Mesenteric fat pad (tissue), 1 donor: ENCODE results near the gene ELOVL6. TPM values are rescaled to one million over a fixed set of nuclear protein-coding genes. Genes with fewer than 3 reads are reported as not detected.
"Not testable (repeated sequence)": the region's sequence is repeated elsewhere in the genome, so short reads cannot be mapped to it uniquely, and the experiment has no call there.

ENCODE experiments used
- DNase-seq: peaks from one replicate; pipeline ENCODE4 v3.0.0-alpha.2; 2020; ENCODE audit warnings: low spot score
- long read RNA-seq: library from polyadenylated mRNA; unstranded; transcript quantifications from one replicate; pipeline ENCODE4 v2.0.0, GENCODE V29; 2020
- total RNA-seq: library from RNA; stranded (reverse); fragmentation: NEBNext Ultra II Directional; extraction: Animal tissue kit (Norgen Biotek cat#: 25700); gene quantifications from one replicate; pipeline ENCODE4 v1.2.1, GENCODE V29; 2021
- donor health status: DM: yes; HTN: yes; CAD: no.

Gene ELOVL6, protein sequence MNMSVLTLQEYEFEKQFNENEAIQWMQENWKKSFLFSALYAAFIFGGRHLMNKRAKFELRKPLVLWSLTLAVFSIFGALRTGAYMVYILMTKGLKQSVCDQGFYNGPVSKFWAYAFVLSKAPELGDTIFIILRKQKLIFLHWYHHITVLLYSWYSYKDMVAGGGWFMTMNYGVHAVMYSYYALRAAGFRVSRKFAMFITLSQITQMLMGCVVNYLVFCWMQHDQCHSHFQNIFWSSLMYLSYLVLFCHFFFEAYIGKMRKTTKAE
- total RNA-seq: 6.9 TPM
- long read RNA-seq, full-length matches to known transcripts: 2 of 3 reads
- long read RNA-seq, partial matches to known transcripts: 0 of 3 reads
- long read RNA-seq, other reads (novel, unspliced or antisense): 1 of 3 reads

DNA sequence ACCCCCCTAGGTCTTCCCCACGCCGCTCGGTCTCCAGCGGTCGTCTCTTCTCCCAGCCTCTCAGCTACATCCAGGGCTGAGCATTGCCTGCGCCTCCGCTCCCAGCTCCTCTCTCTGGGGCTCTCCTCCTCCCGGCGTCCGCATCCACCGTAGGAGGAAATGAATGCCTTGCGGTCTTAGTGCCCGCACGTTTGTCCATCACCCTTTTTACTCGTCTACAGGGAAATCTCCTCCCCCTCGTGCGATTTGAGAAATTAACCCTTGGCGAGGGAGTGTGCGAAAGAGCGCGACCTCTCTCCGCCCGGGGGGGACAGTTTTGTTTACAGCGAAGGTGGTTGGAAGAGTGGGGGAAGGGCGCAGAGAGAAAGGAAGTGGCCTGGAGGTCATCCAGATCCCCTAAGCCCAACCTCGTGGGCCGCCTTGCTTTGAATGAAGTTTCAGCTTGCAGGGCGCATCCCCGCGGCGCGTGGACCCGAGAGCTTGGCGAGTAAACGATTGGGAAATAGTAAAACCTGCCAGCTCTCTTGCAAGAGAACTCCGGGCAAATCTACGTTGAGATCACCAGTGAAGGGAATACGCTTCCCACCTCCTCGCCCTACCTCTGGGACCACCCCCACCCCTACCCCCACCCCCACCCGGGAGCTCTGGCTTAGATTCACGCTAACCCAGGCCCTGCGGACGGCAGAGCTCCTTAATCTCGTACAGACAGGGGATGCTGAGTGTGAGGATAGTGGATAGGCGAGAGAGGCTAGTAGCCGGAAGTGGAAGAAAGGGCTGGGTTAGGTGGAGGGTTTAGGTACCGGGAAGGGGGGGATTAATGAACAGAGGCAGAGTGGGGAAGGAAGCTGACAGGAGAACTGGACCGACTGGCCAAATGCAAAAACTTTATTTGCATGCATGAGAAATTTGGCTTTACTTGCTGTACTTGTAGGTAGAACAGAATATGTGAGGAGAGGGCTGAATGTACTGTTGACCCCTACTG is at the start of gene ELOVL6:
Gene ELOVL6 (minus strand): TSS at position 181 of the 982 bp plus-strand sequence. CDS start 280 bp downstream, outside the sequence.
- no peak for DNase-seq

DNA sequence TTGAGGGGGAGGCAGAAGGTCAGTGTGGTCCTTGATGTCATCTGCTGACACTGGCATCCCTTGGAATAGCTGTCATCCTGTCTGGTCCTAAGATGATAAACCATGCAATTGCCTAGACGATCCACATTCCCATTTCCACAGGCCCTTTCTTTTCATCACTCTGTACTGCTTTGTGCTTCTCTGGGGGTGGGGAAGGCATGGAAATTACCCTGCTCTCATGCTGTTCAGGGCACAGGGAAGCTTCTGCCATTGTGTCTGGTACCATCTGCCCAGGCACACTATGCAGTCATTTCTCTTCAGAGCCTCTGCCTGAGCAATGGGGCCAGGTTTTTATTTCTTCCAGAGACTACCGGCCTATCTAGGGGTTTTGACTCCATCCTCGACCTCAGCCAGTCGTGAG is 49.7 kb upstream of the ELOVL6 start:
- DNase-seq: no peak

DNA sequence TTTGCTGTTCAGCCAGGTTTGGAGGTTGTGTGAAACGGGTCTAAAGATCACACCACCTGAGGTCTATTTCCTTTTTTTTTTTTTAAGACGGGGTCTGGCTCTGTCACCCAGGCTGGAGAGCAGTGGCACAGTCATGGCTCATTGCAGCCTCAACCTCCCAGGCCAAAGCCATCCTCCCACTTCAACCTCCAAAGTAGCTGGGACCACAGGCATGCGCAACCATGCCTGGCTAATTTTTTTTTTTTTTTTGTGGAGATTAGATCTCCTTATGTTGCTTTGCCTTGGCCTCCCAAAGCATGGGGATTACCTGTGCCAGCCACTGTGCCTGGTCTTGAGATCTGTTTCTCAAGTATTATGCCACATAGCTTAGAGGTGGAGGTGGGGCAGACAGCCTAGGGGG is 49.2 kb upstream of the ELOVL6 start:
- no peak for DNase-seq

DNA sequence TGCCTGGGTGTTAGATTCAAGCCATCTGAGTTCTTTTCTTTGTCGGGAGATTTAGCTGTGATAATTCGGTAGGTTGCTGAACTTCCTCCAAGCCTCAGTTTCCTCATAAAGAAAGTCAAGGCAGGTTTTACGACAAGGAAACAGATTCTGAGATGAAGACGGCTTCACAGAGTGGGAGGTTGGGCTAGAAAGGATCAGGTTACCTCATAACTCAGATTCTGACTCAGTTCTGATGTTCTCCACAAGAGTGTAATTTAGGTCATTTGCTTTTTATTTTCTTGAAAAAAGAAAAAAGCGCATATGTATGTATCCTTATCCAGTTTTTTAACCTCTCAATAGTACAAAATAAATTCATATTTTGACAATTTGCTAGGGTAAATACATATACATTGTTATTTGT is 47.2 kb upstream of the ELOVL6 start:
- no peak for DNase-seq

DNA sequence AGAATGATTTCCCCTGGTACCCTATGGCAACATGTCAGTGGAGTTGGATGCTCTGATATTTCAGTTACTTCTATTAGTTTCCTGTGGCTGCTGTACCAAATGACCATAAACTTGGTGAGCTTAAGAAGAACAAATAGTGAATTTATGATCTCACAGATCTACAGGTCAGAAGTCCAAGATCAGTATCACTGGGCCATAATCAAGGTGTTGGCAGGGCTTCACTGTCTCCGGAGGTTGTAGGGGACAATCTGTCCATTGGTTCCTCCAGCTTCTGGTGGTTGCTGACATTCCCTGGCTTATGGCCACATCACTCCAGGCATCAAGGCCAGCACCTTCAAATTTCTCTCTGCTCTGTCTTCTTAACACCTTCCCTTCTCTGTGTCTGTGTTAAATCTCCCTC is 37.9 kb upstream of the ELOVL6 start:
- no peak for DNase-seq

DNA sequence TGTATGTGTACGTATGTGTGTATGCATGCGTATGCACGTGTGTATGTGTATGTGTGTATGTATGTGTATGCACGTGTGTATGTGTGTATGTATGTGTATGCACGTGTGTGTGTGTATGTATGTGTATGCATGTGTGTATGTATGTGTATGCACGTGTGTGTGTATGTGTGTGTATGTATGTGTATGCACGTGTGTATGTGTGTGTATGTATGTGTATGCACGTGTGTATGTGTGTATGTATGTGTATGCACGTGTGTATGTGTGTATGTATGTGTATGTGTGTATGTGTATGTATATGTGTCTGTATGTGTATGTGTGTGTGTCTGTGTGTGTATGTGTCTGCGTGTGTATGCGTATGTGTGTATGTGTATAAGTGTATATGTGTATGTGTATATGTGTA is 35.2 kb upstream of the ELOVL6 start:
- DNase-seq: not testable (repeated sequence)

DNA sequence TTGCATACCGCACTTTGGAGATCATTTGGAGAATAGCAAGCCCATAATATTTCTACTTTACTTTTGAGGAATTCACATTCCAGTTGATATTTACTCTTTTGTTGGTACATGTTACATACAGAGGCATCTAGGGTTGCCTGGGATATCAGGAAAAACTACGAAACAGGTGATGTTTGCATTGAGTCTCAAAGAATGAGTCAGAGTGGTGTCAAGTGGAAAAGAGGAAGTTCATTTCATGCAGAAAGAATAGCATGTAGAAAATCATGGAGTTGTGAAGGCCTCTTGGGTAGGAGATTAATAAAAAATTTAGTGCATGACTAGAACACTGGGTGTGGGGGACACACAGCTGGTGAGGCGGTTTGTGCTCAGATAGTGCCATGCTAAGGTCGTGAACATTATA is 33.5 kb upstream of the ELOVL6 start:
- no peak for DNase-seq

DNA sequence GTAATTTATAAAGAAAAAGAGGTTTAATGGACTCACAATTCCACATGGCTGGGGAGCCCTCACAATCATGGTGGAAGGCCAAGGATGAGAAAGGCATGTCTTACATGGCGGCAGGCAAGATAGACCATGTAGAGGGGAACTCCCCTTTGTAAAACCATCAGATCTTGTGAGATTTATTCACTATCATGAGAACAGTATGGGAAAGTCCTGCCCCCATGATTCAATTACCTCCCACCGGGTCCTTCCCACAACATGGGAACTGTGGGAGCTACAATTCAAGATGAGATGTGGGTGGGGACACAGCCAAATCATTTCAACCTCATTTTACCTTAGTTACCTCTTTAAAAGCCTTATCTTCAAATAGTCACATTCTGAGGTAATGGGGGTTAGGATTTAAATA is 30.9 kb upstream of the ELOVL6 start:
- DNase-seq: no peak

DNA sequence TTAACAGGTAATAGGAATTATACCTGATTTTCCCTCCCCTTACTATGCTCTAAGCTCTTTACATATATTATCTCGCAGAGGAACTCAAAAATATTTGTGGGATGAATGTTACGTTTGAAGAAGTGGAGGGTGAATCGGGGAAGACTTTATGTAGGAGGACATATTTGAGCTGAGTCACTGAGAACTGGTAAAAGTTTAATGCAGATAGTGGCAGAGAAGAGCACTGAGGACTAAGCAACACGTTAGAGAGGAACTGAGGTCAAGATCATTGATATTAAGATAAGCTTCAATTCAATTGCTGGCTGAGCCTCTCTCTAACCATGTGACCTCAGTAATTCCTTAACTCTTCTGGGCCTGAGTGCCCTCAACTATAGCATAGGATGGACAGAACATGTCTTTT is 26.4 kb upstream of the ELOVL6 start:
- no peak for DNase-seq

DNA sequence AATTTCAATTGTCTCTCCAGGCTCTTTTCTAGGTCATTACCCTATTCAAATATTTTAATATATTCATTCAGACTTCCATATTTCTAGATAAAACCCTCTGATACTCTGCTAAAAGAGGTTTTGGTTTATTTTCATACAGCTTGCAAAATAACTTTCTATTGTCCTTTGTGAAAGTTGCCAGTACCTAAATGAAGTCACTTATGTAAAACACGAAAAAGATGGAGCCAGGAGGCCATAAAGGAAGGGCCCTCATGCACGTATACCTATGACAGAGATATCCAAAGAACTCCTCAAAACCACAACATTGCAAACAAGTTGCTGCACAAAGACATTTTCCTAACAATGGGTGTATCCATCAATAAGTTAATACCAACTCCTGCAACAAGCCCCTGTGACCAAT is 25.7 kb upstream of the ELOVL6 start:
- no peak for DNase-seq

DNA sequence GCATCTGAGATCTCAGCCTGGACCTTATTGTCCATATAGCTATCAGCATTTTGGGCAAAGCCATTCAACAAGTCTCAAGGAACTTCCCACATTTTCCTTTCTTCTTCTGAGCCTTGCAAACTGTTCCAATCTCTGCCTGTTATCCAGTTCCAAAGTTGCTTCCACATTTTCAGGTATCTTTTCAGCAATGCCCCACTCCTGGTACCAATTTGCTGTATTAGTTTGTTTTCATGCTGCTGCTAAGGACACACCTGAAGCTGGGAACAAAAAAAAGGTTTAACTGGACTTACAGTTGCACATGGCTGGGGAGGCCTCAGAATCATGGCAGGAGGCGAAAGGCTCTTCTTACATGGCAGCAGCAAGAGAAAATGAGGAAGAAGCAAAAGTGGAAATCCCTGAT is 20.5 kb upstream of the ELOVL6 start:
- not testable (repeated sequence) for DNase-seq

DNA sequence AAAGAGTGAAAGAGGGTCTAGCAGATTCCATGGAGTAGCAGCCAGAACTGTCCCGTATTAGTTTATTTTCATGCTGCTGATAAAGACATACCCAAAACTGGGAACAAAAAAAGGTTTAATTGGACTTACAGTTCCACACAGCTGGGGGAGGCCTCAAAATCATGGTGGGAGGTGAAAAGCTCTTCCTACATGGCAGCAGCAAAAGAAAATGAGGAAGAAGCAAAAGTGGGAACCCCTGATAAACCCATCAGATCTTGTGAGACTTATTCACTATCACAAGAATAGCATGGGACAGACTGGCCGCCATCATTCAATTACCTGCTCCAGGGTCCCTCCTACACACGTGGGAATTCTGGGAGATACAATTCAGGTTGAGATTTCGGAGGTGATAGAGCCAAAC is 18.8 kb upstream of the ELOVL6 start:
- not testable (repeated sequence) for DNase-seq

DNA sequence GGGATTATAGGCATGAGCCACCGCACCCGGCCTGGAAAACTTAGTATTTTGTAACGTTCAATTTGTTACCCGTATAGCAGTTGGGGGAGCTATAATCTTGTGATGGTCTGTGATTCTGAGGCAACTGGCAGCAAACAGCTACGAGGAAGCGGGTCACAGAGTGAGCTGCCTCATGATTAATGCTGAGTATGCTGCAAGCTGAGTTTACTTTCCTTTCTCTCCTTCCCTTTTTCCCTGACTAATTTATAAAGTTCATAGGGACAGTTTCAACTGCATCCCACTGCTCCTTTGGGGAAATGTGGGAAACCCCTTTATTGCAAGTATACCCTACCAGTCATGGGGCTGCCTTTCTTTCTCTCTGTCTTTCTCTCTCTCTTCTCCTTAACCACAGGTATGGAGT is 17.7 kb upstream of the ELOVL6 start:
- no peak for DNase-seq

DNA sequence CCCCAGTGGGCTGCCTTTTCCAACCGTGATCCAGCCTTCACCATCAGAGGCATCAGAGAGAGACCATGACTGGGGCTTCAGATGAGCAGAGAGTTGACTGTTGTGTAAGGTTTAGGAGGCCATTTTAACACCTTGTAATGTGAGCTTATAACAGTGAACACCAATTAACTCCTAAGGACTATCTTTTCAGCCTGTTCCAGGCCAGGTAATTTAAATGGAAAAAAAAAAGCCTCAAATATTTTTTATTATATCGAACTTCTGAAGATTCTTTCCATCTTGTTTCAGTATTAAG is 13.3 kb upstream of the ELOVL6 start:
- DNase-seq: no peak

DNA sequence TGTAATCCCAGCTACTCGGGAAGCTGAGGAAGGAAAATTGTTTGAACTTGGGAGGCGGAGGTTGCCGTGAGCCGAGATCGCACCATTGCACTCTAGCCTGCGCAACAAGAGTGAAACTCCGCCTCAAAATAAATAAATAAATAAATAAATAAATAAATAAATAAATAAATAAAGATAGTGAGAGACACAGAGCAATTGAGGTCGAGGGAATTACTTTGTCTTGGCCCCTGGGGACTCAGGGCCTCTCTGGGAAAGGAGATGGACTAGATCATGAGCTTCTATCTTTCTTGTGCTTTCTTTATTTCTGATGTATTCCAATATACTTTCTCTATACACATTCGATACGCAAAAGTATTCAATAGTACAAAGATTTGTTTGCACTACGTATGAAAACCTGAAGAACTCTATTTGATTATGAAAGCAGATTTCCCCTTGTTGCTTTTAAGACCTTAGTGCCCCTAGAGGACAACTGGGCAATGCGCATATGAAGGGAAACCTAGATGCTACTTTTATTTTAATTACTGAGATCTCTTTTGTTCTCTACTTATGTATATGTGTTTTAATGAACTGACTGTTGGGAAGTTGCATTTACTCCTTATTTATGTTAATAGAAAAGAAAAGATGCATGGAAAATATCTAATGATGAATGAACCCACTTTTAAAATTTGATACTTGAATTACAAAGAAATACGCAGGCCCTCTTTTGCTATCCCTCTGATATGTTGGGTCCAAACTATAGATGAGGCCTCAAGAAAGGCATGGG is 12.8 kb upstream of the ELOVL6 start:
- no peak for DNase-seq

DNA sequence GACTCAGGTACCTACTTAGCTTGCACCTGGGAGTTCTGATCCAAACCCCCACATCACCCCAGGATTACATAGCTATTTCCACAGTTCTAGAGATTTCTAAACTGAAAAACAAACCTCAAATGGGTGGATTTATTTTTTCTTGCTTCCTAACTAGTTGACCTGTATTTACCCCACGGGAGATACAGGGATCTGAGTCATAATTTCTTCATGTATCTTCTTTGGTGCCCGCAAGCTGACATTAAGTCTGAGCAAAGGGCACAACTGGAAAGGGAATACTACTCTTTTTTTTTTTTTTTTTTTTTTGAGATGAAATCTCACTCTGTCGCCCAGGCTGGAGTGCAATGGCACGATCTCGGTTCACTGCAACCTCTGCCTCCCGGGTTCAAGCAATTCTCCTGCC is 10.0 kb upstream of the ELOVL6 start:
- no peak for DNase-seq

DNA sequence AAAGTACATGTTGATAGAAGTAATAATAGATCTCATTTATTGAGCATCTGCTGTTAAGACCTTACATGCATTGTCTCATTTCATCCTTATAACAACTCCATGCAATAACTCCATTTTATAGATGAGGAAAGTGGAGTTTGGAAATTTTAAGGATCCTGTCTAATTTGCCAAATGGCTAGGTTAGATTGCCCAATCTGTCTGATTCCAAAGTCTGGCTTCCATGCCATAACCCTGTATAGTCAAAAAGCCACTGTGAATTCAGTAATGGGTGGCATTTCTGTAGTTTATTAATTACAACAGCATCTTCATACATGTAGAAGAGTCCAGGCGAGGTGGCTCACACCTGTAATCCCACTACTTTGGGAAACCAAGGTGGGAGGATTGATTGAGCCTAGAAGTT is 8.8 kb upstream of the ELOVL6 start:
- DNase-seq: no peak

DNA sequence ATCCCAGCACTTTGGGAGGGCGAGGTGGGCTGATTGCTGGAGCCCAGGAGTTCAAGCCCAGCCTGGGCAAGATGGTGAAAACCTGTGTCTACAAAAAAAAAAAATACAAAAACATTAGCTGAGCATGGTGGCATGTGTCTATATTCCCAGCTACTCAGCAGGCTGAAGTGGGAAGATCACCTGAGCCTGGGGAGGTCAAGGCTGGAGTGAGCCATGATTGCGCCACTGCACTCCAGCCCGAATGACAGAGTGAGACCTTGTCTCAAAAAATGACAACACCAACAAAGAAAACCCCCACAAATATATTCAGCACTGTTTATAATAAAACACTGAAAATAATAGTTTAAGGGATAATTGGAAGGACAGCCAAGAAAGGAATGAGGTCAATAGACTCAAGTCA is 3.6 kb upstream of the ELOVL6 start:
- no peak for DNase-seq

DNA sequence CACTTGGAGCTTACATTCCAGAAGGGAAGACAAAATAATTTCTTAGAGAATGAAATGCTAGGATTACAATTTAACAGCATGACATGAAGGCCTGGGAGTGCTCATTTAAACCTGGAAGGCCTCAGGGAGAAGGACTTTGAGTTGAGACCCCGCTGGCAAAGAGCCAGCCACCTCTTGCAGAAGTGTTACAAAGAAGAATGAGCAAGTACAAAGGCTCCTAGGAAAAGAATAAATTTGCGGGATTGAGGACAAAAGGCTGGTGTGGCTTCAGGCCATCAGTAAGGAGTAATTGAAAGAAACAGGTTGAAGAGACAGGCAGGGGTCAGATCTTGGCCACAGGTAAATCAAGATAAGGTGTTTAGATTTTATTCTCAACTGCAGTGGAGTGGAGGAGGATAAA is 3.1 kb upstream of the ELOVL6 start:
- DNase-seq: no peak

DNA sequence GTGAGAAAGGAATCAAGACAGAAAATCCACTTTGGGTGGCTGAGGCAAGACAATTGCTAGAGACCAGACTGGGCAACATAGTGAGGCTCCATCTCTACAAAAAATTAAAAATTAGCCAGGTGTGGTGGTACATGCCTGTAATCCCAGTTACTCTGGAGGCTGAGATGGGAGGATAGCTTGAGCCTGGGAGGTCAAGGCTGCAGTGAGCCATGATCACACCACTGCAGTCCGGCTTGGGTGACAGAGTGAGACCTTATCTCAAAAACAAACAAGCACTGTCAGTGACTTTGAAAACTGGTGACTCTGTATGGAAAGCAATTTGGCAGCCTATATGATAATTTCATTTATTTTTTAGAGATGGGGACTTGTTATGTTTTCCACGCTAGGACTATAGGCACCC is 2.3 kb upstream of the ELOVL6 start:
- DNase-seq: no peak

DNA sequence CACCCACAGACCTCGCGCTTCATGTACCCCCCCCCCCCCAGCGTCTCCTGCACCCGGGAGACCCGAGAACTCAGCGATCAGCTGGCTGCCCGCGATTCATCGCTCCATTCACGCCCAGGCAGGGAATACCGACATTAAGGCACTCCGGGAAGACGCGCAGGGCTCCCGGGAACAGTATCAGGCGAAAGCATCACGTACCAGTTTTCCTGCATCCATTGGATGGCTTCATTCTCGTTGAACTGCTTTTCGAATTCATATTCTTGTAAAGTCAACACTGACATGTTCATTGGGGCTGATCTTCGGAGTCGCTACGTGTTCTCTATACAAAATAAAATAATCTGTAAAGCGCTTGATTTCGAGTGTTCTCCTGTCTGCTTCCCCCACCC is 373 bp downstream of the ELOVL6 start:
- DNase-seq: no peak

DNA sequence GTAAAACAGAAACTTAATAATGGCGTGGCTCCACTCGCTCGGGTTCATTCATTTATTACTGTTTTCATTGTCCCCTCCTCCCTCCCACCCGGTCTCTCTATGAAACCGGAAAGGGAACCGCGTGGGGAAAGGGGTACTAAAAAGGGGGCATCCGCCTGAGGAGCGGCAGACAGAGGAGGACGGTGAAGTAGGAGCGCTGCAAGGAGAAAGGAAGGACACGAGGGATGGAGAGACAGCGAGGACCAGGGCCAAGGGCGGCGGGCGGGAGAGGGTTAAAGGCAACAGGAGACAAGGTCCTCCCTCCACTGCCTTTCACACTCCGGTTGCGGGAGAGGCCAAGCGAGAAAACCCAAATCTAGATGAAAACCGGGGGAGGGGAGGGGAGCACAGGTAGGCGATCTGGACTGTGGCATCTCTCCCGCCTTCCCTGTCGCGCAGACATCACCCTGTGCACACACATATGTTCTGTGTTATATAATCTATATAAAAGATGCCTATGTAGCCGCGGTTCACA is 829 bp downstream of the ELOVL6 start:
- DNase-seq: no peak
